ENCODE results near the gene BEST3. TPM values are rescaled to one million over a fixed set of nuclear protein-coding genes. Genes with fewer than 3 reads are reported as not detected.

BEST3 gene
- total and polyA plus RNA-seq, 2 experiments from 2014 or later = not detected

- DNase-seq (ENCODE audit: low spot score) (no peak), ATAC-seq (no peak)
- H3K27ac Mint-ChIP-seq = no peak overlapping the region
- Histone ChIP-seq H3K27ac (ENCODE audit: low read depth) (no peak overlapping the region), H3K79me2 (replicated peaks; ENCODE audit: insufficient read depth) (no peaks in the 10 kb centered on the region), H3K4me2 (no peak overlapping the region), H3K9me2 (ENCODE audit: insufficient read depth) (no peaks in the 10 kb centered on the region), H3K4me3 (no peak overlapping the region), H3K4me1 (ENCODE audit: insufficient read depth) (no peaks in the 10 kb centered on the region), H3K36me3 (ENCODE audit: insufficient read depth) (no peaks in the 10 kb centered on the region), H4K20me1 (replicated peaks; ENCODE audit: insufficient read depth) (no peaks in the 10 kb centered on the region), H3K27me3 (ENCODE audit: insufficient read depth) (no peaks in the 10 kb centered on the region), H2AFZ (no peak overlapping the region; the same call in 1 of the 2 replicates), H3F3A (replicated peaks; ENCODE audit: low read depth) (no peaks in the 10 kb centered on the region)
- no peaks in the 10 kb centered on the region for H3K36me3 Mint-ChIP-seq (ENCODE audit: low read depth)
- no peaks in the 10 kb centered on the region for H3K9me3 Mint-ChIP-seq
- H3K27me3 Mint-ChIP-seq (ENCODE audit: insufficient read depth, low read depth, poor library complexity) = no peaks in the 10 kb centered on the region
- H3K4me1 Mint-ChIP-seq = no peaks in the 10 kb centered on the region
- no peak overlapping the region for H3K4me3 Mint-ChIP-seq
- TF ChIP-seq POLR2AphosphoS5 (IDR thresholded peaks at IDR 0.05; ENCODE audit: low read depth) (no peak), STAT1 (IDR thresholded peaks at IDR 0.05; ENCODE audit: unreplicated experiment) (no peak), ZNF114 (CRISPR knock-in tag; IDR thresholded peaks at IDR 0.05) (no peak), ZNF462 (CRISPR knock-in tag; IDR thresholded peaks at IDR 0.05) (no peak)
These were observed 49.6 kb downstream of the BEST3 start for GRCh38 chr12:69649529-69649928.

- H3K9me3 Mint-ChIP-seq = no peaks in the 10 kb centered on the region
- Histone ChIP-seq H3K9me2 (ENCODE audit: insufficient read depth) (no peaks in the 10 kb centered on the region), H4K20me1 (replicated peaks; ENCODE audit: insufficient read depth) (no peaks in the 10 kb centered on the region), H3K4me2 (no peak overlapping the region), H3K27me3 (ENCODE audit: insufficient read depth) (no peaks in the 10 kb centered on the region), H3F3A (replicated peaks; ENCODE audit: low read depth) (no peaks in the 10 kb centered on the region), H2AFZ (no peak overlapping the region), H3K4me1 (ENCODE audit: insufficient read depth) (no peaks in the 10 kb centered on the region), H3K27ac (ENCODE audit: low read depth) (no peak overlapping the region), H3K36me3 (ENCODE audit: insufficient read depth) (no peaks in the 10 kb centered on the region), H3K4me3 (no peak overlapping the region), H3K79me2 (replicated peaks; ENCODE audit: insufficient read depth) (no peaks in the 10 kb centered on the region)
- no peak overlapping the region for H3K27ac Mint-ChIP-seq
- H3K27me3 Mint-ChIP-seq (ENCODE audit: insufficient read depth, low read depth, poor library complexity) = no peaks in the 10 kb centered on the region
- H3K4me1 Mint-ChIP-seq = no peaks in the 10 kb centered on the region
- H3K36me3 Mint-ChIP-seq (ENCODE audit: low read depth) = no peaks in the 10 kb centered on the region
- no peak overlapping the region for H3K4me3 Mint-ChIP-seq
- ATAC-seq (no peak), DNase-seq (ENCODE audit: low spot score) (no peak)
- TF ChIP-seq POLR2AphosphoS5 (IDR thresholded peaks at IDR 0.05; ENCODE audit: low read depth) (no peak), JUNB (IDR thresholded peaks at IDR 0.05; ENCODE audit: unreplicated experiment) (no peak), CREB1 (CRISPR knock-in tag; IDR thresholded peaks at IDR 0.05; ENCODE audit: low read depth) (no peak), ZNF114 (CRISPR knock-in tag; IDR thresholded peaks at IDR 0.05) (no peak), REST (IDR thresholded peaks at IDR 0.05; ENCODE audit: unreplicated experiment) (no peak), ZNF331 (CRISPR knock-in tag; IDR thresholded peaks at IDR 0.05; ENCODE audit: low read depth) (no peak)
These were observed 50.6 kb downstream of the BEST3 start for GRCh38 chr12:69648476-69648875.

All from GM23338 (cell line).